Neural progenitor cell (in vitro differentiated cells): ENCODE measurements around the gene CAPSL. TPM values are rescaled to one million over a fixed set of nuclear protein-coding genes. Genes with fewer than 3 reads are reported as not detected.
A peak's percentile ranks its signal among the peaks of the same experiment; 100 is the strongest.

Experiments
- DNase-seq: peaks from one replicate; pipeline ENCODE4 v3.0.0-alpha.2; 2016; ENCODE audit warnings: low spot score
- H2AFZ ChIP-seq: fragments of 200-600 bp; sonication (generic); replicated peaks from 2 replicates; pipeline ENCODE4 v1.6.1; 2016; ENCODE audit warnings: antibody characterized with exemption
- H3F3A ChIP-seq: fragments of 200-600 bp; sonication (generic); 2 replicates; pipeline ENCODE4 v1.6.1; 2016; ENCODE audit warnings: antibody characterized with exemption, low read depth
- H3K27ac ChIP-seq: fragments of 200-600 bp; sonication (generic); 2 replicates; pipeline ENCODE4 v1.5.1; 2016; ENCODE audit warnings: mild to moderate bottlenecking
- H3K27me3 ChIP-seq: fragments of 200-600 bp; sonication (generic); 2 replicates; pipeline ENCODE4 v1.6.1; 2016; ENCODE audit warnings: mild to moderate bottlenecking, moderate library complexity
- H3K36me3 ChIP-seq: fragments of 200-600 bp; sonication (generic); 2 replicates; pipeline ENCODE4 v1.5.1; 2016
- H3K4me1 ChIP-seq: fragments of 200-600 bp; sonication (generic); 2 replicates; pipeline ENCODE4 v1.6.1; 2016; ENCODE audit warnings: mixed run types
- H3K4me2 ChIP-seq: fragments of 200-600 bp; sonication (generic); 2 replicates; pipeline ENCODE4 v1.6.1; 2016
- H3K4me3 ChIP-seq: fragments of 200-600 bp; sonication (generic); 2 replicates; pipeline ENCODE4 v1.5.1; 2016
- H3K79me2 ChIP-seq: fragments of 200-600 bp; sonication (generic); 2 replicates; pipeline ENCODE4 v1.6.1; 2016; ENCODE audit warnings: low read depth
- H3K9ac ChIP-seq: fragments of 200-600 bp; sonication (generic); 2 replicates; pipeline ENCODE4 v1.6.1; 2016
- H3K9me3 ChIP-seq: fragments of 200-600 bp; sonication (generic); 2 replicates; pipeline ENCODE4 v1.5.1; 2016; ENCODE audit warnings: low read depth
- H4K20me1 ChIP-seq: fragments of 200-600 bp; sonication (generic); 2 replicates; pipeline ENCODE4 v1.6.1; 2016; ENCODE audit warnings: low read depth
- H3K27ac Mint-ChIP-seq: 3 replicates; pipeline ENCODE4 v1.8.0; 2021; ENCODE audit warnings: mixed read lengths
- H3K27me3 Mint-ChIP-seq: 2 replicates; pipeline ENCODE4 v1.8.0; 2022; ENCODE audit warnings: low read depth, mild to moderate bottlenecking, inconsistent platforms, moderate library complexity, mixed read lengths; ENCODE audit not compliant: insufficient read depth
- H3K36me3 Mint-ChIP-seq: 3 replicates; pipeline ENCODE4 v1.8.0; 2021; ENCODE audit warnings: mixed read lengths
- H3K4me1 Mint-ChIP-seq: 3 replicates; pipeline ENCODE4 v1.8.0; 2021; ENCODE audit warnings: mixed read lengths
- H3K4me3 Mint-ChIP-seq: 3 replicates; pipeline ENCODE4 v1.8.0; 2021; ENCODE audit warnings: mild to moderate bottlenecking, moderate library complexity, mixed read lengths
- H3K9me3 Mint-ChIP-seq: 3 replicates; pipeline ENCODE4 v1.8.0; 2020; ENCODE audit warnings: mixed read lengths
- EZH2 ChIP-seq: fragments of 200-600 bp; sonication (generic); IDR thresholded peaks from 2 replicates; pipeline ENCODE4 v1.6.1; 2017; ENCODE audit warnings: antibody characterized with exemption, mild to moderate bottlenecking, moderate library complexity
- EZH2phosphoT487 ChIP-seq: fragments of 200-600 bp; sonication (generic); IDR thresholded peaks from 2 replicates; pipeline ENCODE4 v1.6.1; 2017; ENCODE audit warnings: antibody characterized with exemption
- total RNA-seq: library from RNA; depleted of rRNA; stranded (reverse); fragments of >200 nt; gene quantifications from 2 replicates; pipeline ENCODE4 v1.2.3, GENCODE V29; 2015; ENCODE audit warnings: low replicate concordance
- TF ChIP-seq, protein P1 (sequence below): fragments of 200-600 bp; sonication (generic); IDR thresholded peaks from 2 replicates; pipeline ENCODE4 v1.5.1; 2017; ENCODE audit warnings: antibody characterized with exemption, mild to moderate bottlenecking

CAPSL gene
- total RNA-seq, 1 donor from 2014 or later = 0.15 TPM

GRCh38 chr5:35924950-35925722 lies 13.3 kb downstream of the CAPSL start:
- Histone ChIP-seq H3K79me2 (no peaks in the 10 kb centered on the region), H3K9ac (no peak overlapping the region), H3K4me3 (no peak overlapping the region), H3K4me1 (no peaks in the 10 kb centered on the region), H3K27ac (no peak overlapping the region), H3F3A (no peaks in the 10 kb centered on the region), H4K20me1 (no peaks in the 10 kb centered on the region), H3K9me3 (no peaks in the 10 kb centered on the region), H3K4me2 (no peak overlapping the region), H3K36me3 (no peaks in the 10 kb centered on the region), H3K27me3 (peaks cover 79% of the 10 kb centered on the region), H2AFZ (peak overlapping the region; percentile 55)
- Mint-ChIP-seq H3K27ac (no peak overlapping the region), H3K27me3 (peaks cover 18% of the 10 kb centered on the region), H3K4me1 (no peaks in the 10 kb centered on the region), H3K4me3 (no peak overlapping the region), H3K9me3 (no peaks in the 10 kb centered on the region), H3K36me3 (no peaks in the 10 kb centered on the region)
- TF ChIP-seq, protein P1, sequence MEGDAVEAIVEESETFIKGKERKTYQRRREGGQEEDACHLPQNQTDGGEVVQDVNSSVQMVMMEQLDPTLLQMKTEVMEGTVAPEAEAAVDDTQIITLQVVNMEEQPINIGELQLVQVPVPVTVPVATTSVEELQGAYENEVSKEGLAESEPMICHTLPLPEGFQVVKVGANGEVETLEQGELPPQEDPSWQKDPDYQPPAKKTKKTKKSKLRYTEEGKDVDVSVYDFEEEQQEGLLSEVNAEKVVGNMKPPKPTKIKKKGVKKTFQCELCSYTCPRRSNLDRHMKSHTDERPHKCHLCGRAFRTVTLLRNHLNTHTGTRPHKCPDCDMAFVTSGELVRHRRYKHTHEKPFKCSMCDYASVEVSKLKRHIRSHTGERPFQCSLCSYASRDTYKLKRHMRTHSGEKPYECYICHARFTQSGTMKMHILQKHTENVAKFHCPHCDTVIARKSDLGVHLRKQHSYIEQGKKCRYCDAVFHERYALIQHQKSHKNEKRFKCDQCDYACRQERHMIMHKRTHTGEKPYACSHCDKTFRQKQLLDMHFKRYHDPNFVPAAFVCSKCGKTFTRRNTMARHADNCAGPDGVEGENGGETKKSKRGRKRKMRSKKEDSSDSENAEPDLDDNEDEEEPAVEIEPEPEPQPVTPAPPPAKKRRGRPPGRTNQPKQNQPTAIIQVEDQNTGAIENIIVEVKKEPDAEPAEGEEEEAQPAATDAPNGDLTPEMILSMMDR = peak; percentile 73
- TF ChIP-seq EZH2 = no peak
- TF ChIP-seq EZH2phosphoT487 = no peak
- peak; percentile 81 for DNase-seq

DNA sequence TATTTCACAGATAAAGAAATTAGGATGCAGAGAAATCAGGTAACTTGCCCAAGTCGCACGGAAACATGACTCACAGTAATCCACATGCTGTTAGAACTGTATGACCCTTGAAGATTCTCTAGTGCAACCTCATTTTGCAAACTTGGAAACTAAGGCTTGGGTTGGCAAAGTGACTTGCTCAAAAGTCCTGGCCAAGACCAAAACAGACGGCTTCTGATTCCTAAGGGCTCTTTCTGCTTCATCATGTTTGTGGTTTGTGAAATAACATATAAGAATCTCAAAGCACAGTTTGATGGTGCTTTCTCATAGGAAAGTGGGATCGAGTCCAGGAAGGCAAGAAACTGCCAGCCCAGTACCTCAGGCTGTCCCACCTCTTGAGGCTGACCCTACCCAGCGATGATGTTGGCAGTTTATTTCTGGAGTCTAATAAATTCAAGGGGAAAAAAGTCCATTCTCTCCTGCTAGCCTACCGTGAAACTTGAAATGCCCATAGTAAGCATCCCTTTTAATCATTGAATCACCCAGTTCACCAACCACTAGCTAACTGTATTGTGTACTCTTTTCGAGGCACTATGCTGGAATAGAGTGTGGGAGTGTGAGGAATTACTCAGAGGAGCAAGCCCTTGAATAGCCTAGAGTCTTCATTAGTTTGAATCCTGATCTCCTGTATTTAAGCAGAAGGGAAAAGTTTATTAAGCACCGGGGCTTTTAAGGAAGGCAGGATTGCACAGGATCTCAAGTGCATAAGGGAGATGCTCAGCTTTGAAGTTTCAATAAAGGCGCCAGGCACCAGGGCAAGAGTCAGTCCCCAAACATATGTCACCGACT lies 14.1 kb downstream of the CAPSL start:
- Histone ChIP-seq H3K27ac (no peak overlapping the region), H3K4me1 (no peaks in the 10 kb centered on the region), H3F3A (no peaks in the 10 kb centered on the region), H3K27me3 (peaks cover 74% of the 10 kb centered on the region), H3K36me3 (no peaks in the 10 kb centered on the region), H4K20me1 (no peaks in the 10 kb centered on the region), H3K9ac (no peak overlapping the region), H3K4me3 (no peak overlapping the region), H3K79me2 (no peaks in the 10 kb centered on the region), H3K4me2 (no peak overlapping the region), H3K9me3 (no peaks in the 10 kb centered on the region), H2AFZ (no peak overlapping the region)
- Mint-ChIP-seq H3K4me3 (no peak overlapping the region), H3K27me3 (peaks cover 18% of the 10 kb centered on the region), H3K36me3 (no peaks in the 10 kb centered on the region), H3K9me3 (no peaks in the 10 kb centered on the region), H3K27ac (no peak overlapping the region), H3K4me1 (no peaks in the 10 kb centered on the region)
- no peak for DNase-seq
- TF ChIP-seq, protein P1 = no peak
- TF ChIP-seq EZH2phosphoT487 (no peak), EZH2 (no peak)

GRCh38 chr5:35922468-35922867 lies 16.0 kb downstream of the CAPSL start:
- no peak overlapping the region for H2AFZ ChIP-seq
- H3K4me1 Mint-ChIP-seq = no peaks in the 10 kb centered on the region
- no peak overlapping the region for H3K4me3 Mint-ChIP-seq
- DNase-seq = no peak
- H3K79me2 ChIP-seq = no peaks in the 10 kb centered on the region
- H3K9me3 ChIP-seq = no peaks in the 10 kb centered on the region
- no peaks in the 10 kb centered on the region for H3K36me3 Mint-ChIP-seq
- TF ChIP-seq, protein P1 = no peak
- TF ChIP-seq EZH2 = no peak
- TF ChIP-seq EZH2phosphoT487 = no peak
- no peak overlapping the region for H3K27ac Mint-ChIP-seq
- H3K27me3 Mint-ChIP-seq = peaks cover 16% of the 10 kb centered on the region
- H3K4me2 ChIP-seq = no peak overlapping the region
- no peak overlapping the region for H3K27ac ChIP-seq
- no peaks in the 10 kb centered on the region for H3K9me3 Mint-ChIP-seq
- no peaks in the 10 kb centered on the region for H3F3A ChIP-seq
- no peak overlapping the region for H3K4me3 ChIP-seq
- no peaks in the 10 kb centered on the region for H3K36me3 ChIP-seq
- peaks cover 60% of the 10 kb centered on the region for H3K27me3 ChIP-seq
- no peaks in the 10 kb centered on the region for H4K20me1 ChIP-seq
- H3K9ac ChIP-seq = no peak overlapping the region
- H3K4me1 ChIP-seq = no peaks in the 10 kb centered on the region
